GM10248 (cell line): ENCODE results near the gene DRD1.

Experiments used
- CTCF ChIA-PET: fragments of 300-600 bp; sonication (Branson Sonifier 250); formaldehyde crosslinking; extraction: SDS; loops from one replicate; lab custom pipeline; 2021; ENCODE audit warnings: antibody characterized with exemption; lab: Yijun Ruan, JAX
- POLR2A ChIA-PET: fragments of 350-650 bp; sonication (Branson Sonifier 250); formaldehyde crosslinking; extraction: SDS; loops from one replicate; lab custom pipeline; 2020; ENCODE audit warnings: antibody characterized with exemption; lab: Yijun Ruan, JAX
- DNase-seq: peaks from one replicate; pipeline ENCODE4 v3.0.0; 2012; ENCODE audit errors: extremely low spot score
- CTCF ChIP-seq: IDR thresholded peaks from 2 replicates; pipeline ENCODE4 v1.5.1; 2012; ENCODE audit warnings: mild to moderate bottlenecking, low read depth; ENCODE audit errors: extremely low read depth, missing control alignments, control extremely low read depth

DRD1 gene

GRCh38 chr5:175444060-175444904, at the start of gene DRD1:
Gene DRD1, minus strand, starts transcription at chr5:175444182. Its CDS starts 1,083 bp downstream, at chr5:175443099.
- TF ChIP-seq CTCF: peak; percentile 63
- ChIA-PET CTCF (interaction anchor here (0.6 to 1.9 kb wide), 7 partner anchors 12 to 534 kb away, joined by 3 to 9 read pairs (median 3); no protein-coding TSS in a partner anchor), POLR2A (no interaction called here)
- peak; percentile 73 for DNase-seq

GRCh38 chr5:175493726-175494125, 49.7 kb upstream of the DRD1 start:
- CTCF ChIA-PET: no interaction called here
- no peak for TF ChIP-seq CTCF
- no peak for DNase-seq
- POLR2A ChIA-PET: no interaction called here

- ChIA-PET CTCF (no interaction called here), POLR2A (no interaction called here)
- no peak for DNase-seq
These were observed 49.3 kb upstream of the DRD1 start for GRCh38 chr5:175493260-175493659.

GRCh38 chr5:175491223-175491622, 47.2 kb upstream of the DRD1 start:
- POLR2A ChIA-PET: no interaction called here

More at GRCh38 chr5:175493260-175493659, 49.3 kb upstream of the DRD1 start:
- TF ChIP-seq CTCF: no peak

GRCh38 chr5:175489693-175490443, 45.9 kb upstream of the DRD1 start:
- CTCF ChIA-PET: interaction anchor here (1.0 to 1.4 kb wide), 4 partner anchors 12 to 74 kb away, joined by 4 to 5 read pairs (median 4); partner anchors contain the start of gene SFXN1
- no peak for TF ChIP-seq CTCF
- POLR2A ChIA-PET: no interaction called here
- DNase-seq: peak; percentile 24

More at GRCh38 chr5:175491223-175491622, 47.2 kb upstream of the DRD1 start:
- CTCF ChIA-PET: interaction anchor here (0.7 to 1.3 kb wide), 2 partner anchors 9 to 13 kb away, joined by 3 to 5 read pairs; partner anchors contain the start of gene SFXN1
- no peak for TF ChIP-seq CTCF
- DNase-seq: no peak
